HG02610 (cell line): ENCODE data around the gene CCDC83.

Source experiments
- ATAC-seq: cut with Tn5 transposase; IDR thresholded peaks from one replicate; pipeline ENCODE4 v1.9.1; 2021; ENCODE audit warnings: mild to moderate bottlenecking, moderate library complexity; ENCODE audit not compliant: unreplicated experiment

The CCDC83 gene

DNA sequence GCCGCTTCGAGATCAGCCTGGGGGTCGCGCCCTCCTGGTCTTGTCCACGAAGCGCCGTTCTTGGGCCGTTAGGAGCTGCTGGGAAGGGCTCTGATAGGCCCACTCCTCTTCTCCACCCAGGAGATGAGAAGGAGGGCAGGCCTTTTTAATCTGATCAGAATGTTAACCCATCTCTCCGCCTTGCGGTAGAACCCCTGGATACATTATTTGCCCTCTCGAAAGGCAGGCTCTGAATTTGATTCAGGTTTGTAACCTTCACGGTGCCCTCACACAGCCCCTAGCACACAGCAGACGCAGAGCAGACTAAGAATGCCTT, at the start of gene CCDC83:
CCDC83 (plus strand) TSS at position 43 of the 316 bp plus-strand sequence. CDS start 9,741 bp downstream, outside the sequence.
- no peak for ATAC-seq

DNA sequence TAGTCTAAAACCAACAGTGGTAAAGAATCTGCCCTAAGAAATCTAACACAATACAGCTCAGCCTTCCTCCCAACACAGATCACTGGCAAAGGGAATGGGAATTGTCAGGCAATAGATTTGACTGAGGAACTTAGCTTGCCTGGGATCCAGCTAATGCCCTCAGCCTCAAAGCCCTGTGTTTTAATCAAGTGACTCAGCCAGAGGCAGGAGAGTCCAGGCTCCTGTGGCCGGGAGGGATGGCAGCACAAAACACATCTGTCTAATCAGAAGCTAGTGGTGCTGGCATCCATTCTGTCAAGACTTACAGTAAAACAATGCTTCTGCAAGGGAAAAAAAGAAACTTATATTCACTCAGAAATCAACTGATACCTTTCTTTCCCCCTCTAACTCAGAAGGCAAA, 49.8 kb upstream of the CCDC83 start:
- ATAC-seq, result no peak

DNA sequence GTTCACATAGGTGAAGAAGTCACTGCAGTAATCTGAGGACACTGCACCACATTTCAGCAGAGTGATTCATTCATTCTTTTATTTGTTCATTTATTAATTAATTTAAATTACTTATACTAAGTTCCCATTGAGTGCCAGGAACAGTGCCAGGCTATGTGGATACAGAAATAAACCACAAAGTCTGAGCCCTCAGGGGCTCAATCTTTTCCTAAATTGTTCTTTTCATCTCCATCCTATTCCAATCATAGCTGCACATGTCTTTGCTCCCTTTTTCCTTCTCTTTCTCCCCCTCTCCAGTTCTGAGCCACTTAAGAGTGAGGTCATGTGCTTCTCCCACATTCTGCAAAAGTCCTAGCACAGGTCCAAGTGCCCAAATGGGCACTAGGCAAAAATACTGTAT, 49.2 kb upstream of the CCDC83 start:
- no peak for ATAC-seq

DNA sequence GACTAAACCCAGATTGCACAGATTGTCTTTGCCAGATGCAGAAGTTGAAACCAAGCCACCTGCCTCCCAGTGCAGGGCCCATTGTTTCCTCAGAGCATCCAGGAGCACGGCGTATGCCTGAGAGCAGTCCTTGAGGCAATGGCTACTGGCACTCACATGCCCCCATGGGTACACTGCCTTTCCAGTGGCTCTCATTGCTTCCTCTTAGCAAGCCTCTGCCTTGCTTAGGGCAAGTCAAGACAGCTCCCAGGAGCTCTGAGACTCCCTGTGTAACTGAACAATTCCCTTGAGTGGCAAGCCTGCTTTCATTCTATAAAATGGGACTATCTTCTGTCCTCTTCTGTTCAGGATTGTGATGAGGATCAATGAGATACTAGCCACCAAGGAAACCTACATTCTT, 48.3 kb upstream of the CCDC83 start:
- ATAC-seq, result no peak

DNA sequence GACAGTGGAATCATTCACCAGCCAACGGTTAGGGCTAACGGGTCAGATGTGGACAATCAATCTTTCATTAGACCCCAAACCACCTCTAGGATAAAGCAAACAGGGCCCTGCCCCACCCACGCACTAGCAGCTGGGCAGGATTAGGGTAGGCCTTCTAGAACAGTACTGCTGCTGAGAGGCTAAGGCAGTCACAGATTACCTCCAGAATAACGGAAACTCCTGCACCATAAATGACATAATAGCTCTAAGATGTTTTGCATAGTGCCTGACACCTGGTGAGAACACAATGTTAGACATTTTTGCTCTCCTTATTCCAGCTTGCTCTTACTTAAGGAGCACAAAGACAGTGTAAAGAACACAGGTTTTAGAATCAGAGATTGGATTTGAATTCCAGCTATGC, 46.0 kb upstream of the CCDC83 start:
- ATAC-seq, result peak; percentile 43

DNA sequence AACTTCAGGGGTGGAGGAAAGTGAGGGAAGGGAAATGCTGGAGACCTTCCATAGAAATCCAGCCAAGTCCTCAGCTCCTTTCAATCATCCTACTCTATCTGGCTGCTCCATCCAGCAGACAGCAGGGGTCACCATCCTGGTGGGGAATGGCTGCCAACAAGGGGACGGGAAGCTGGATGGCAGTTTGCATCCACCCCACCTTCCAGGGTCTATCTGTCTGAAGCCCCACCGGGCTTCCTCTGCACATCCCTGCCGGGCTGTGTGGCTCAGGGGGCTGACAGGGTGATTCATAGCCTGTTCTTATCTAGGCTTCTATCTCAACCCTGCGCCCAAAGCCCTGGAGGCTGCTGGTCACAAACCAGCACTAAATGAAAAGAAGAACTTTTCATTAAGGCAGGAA, 45.3 kb upstream of the CCDC83 start:
- ATAC-seq, result no peak

DNA sequence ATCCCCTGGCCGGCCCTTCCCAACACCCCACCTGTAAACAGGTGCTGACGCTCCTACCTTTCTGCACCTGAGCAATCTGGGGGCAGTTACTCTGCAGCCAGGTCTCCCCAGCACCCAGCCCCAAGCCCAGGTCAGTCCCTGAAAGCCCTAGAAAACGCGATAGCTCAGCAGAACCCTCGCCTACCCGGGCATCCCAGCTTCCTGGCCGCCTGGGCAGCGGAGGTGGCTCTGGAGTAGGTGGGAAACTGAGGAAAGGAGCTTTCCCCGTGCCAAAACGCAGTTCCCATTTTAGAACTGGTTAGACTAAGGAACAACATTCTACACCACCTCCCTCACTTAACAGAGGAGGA, 44.7 kb upstream of the CCDC83 start:
- ATAC-seq, result no peak

DNA sequence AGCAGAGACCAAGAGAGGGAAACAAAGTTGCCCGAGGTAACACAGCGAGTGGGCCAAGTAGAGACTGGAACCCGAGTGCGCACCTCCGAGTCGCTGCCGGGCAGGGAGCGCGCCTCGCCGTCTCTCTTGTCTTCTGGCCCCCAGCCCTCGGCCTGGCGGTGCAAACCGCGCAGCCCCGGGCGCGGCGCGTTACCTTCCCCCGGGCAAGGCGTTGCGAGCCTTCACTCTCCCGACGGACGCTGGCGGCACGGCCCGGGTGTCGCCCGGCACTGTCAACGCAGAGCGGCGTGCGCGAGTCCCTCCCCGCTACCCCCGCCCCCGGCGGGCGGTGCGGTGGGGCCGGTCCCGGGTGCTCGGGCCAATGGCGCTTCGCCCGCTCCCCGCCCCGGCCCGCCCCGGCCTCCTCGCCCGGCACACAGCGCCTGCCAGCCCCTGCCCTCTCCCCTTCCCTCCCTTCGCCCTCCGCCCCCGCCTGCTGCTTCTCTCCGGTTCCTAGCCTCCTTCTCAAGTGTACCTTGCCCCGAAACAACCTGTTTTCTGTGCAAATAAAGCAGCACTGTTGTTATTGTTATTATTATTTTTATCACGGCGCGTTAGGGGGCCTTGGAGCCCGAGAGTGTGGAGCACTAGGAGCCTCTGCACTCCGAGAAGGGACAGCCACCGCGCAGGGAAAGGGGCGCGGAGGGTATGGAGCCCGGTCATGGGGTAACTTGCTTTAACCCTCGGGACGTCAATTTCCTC, 44.1 kb upstream of the CCDC83 start, which contains the start of gene SYTL2:
SYTL2 (minus strand) TSS at position 271 of the 741 bp plus-strand sequence. CDS start 53,416 bp downstream, outside the sequence.
- ATAC-seq, result peak; percentile 80

DNA sequence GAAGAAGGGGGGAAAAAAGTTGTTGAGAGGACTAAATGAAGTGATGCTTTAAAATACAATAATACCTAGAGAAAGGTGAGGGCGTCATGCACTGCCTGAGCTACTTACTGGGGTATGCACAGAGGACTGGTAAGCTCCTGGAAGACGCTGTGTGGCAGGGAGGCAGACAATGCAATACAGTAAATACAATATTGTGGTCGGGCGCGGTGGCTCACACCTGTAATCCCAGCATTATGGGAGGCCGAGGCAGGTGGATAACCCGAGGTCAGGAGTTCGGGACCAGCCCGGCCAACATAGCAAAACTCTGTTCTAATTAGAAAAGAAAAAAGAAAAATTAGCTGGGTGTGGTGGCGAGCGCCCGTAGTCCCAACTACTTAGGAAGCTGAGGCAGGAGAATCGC, 43.6 kb upstream of the CCDC83 start:
- no peak for ATAC-seq

DNA sequence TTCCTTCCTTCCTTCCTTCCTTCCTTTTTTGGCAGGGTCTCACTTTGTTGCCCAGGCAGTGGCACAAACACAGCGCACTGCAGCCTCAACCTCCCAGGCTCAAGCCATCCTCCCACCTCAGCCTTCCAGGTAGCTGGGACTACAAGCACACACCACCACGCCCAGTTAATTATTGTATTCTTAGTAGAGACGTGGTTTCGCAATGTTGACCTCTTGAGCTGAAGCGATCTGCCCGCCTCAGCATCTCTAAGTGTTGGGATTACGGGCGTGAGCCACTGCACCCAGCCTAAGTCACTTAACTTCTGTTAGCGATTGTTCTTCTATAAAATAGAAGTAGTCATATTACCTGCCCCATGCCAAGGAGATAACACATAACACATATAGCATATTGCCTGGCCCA, 41.5 kb upstream of the CCDC83 start:
- no peak for ATAC-seq

DNA sequence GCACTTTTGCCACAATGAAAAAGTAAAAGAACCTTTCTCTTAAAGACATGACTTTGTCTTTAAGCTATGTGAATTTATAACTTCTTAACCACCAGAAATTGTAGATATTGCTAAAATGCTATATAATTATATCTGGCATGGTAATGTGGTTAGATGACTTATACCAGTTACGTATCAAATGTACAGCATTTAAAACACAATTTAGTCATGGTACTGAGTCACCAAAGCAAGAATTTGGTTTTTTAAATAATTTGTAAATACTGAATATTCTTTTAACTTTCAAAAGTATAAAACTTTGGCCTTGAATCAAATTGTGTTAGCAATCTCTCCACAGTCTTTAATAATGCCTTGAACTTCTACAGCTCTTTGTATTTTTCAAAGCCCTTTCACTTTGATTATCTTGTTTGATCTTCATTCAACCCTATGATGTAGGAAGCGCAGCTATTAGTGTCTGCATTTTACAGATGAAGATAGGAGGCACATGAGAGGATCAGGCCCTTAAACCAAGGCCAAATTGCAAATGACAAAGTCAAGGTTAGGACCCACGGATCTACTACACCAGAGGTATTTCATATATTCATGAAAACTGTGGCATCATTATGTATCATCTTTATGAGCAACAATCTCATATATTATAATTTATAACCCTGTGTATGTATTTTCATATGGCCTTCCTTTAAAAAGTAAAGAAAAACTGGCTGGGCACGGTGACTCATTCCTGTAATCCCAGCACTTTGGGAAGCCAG, 39.8 kb upstream of the CCDC83 start:
- ATAC-seq, result no peak

DNA sequence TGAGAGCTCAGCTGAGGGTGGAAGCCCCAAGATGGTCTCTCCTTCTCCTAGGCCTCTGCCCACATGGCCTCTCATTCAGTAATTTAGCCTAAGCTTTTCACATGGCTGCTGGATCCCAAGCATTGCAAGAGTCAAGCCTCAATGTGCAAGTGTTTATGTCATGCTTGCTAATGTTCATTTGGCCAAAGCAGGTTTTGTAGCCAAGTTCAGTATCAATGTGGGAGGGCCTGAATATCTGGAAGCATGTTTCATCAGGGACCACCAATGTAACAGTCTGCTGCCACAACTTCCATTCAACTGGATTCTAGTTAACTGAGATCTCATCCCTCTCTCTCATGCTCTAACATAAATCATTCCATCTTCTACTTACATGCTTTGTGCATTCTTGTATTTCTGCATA, 35.7 kb upstream of the CCDC83 start:
- ATAC-seq, result no peak

DNA sequence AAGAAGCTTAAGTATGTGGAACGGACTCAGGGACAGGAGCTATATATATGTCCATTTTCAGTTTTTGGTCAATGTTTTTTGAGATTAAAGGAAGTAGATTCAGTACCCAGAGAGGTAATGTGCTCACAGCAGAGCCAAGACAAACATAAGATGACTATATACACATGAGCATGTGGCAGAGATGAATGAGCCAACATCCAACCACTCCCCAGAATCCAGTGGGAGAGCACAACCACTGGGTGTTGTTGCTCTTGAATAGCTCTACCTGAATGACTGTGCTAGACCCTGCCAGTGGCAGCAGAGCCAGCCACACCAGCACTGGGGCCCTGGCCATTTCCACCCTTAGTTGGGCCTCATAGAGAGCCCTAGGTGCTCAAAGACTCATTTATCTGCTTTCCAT, 33.5 kb upstream of the CCDC83 start:
- ATAC-seq, result no peak

DNA sequence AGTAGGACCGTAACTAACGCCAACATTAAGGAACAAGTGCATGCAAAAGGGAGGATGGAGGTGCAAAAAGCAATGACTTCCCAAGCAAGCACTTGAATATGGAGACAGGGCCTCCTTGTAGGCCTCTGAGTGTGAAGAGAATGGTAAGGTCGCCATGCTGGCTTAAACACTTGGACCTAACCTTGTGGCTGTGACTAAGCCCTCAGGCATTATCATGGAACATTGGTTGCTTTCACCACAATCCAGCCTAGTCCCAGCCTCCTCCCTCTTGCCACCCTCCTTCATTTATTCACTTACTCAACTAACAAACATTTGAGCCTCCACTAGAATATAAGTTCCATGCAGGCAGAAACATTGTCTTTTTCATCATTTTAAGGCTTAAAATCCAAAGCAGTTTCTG, 32.4 kb upstream of the CCDC83 start:
- ATAC-seq, result no peak

DNA sequence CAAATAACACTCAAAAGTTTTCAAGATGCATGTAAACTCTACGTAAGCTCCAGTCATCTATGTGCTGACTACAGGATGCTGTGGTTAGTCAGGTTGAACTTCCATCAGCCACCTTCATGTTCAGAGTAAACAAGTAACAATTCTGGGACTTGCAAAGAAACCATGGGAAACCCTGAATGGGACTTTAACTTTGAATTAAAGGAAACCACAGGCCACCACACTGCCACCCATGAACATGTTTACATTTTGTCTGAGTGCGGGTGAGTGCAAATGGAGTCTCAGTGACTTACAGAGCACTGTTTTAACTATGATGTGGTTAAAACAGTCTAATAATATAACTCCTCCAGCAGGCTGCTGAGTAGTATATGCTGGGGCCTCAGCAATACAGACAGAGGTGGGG, 31.4 kb upstream of the CCDC83 start:
- ATAC-seq, result no peak

DNA sequence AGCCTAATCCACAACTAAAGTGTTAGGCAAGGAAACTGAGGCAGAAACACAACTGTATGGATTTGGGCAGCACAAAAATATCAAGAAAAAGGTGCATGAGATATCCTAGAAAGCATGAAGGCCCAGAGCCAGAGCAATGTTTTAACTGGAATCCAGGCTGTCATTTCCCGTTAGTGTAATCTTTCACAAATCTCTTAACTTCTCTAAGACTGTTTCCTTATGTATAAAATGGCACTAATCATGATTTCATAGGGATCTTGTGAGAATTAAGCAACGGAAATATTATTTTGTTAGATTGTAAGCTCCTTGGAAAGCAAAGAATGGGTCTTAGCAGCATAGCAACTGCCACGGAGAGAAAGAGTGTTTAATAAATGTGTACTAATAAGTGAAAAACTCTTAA, 29.6 kb upstream of the CCDC83 start:
- ATAC-seq, result no peak

DNA sequence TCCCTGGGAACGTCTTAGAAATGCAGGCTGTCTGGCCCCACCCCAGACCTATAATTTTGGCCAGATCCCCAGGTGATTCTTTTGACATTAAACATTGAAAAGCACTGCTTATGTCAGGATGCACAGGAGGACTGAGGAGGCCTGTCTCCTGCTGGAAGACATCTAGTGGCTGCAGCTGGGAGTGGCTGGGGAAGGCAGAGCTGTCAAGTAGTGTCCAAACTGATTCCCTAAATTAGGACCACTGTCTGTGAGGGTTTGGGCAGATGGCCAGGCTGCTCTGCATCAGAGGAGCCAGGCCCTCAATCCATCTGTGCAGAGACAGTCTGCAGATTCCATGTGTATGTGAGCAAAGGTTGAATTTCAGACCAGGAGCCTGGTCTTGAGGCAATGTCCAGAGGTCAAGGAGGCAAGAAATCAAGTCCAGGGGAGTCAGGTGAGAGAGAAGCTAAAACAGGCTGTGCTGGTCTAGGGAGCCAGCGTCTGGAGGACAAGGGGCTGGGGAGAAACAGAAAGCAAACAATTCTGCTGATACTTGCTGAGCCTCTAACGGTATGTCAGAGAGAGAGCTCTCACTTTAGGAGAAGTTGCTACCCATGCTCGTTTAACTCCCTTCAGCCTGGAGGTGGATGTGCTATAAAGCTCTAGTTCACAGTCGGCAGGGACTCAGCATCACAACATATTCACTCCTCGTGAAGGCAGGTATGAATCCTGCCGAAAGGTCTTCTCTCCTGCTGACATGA, 28.9 kb upstream of the CCDC83 start:
- ATAC-seq, result no peak

DNA sequence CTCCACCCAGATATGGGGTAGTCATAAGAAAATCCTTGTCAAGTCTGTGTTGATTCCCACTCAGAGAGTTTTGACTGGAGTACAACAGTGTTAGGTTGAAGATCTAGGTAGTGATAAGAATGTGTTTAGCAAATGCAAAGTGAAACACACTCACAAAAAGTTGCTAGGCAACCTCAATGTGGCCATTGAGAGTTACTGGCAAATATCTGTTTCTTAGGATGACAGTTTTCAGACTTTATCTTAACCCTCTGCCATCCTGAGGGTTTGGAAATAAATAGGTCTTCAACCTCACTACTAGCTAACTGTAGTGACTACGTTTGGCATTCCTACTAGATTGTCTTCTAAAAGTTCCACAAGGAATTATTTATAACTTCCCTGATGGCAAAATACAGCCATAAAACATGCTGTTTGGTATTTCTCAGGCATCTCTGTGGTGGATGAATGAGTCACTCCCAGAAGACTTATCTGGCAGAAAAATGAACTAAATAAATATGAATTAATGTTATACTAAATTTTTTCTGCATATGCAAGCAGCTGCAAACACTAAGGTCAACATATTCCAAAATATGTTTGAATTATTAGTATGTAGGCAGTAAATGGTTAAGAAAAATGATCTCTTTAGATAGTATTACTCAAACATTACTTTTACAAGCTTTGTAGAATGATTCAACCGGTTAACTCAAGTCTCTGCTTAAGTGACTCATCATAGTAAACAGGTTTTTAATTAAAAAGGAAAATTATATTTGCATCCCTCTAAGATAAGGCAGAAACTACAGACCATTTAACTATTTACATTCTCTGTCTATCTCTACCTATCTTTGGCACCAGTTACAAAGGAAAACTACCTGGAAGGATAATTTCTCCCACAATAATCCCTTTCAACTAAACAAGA, 27.2 kb upstream of the CCDC83 start:
- ATAC-seq, result no peak

DNA sequence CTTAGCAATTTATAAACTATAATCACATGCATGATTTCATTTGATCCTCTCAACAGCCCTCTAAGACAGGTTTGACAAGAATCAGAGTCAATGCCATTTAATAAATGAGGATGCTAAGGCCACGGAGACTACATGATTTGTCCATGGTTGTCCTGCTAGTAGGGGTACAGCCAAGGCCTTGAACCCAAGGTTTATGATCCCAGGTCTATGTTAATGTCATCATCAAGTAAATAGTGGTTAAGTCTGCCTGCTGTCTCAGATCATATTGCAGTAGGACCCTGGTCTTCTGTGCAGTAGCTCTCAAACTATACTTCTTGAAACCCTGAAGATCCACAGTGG, 26.6 kb upstream of the CCDC83 start:
- no peak for ATAC-seq

DNA sequence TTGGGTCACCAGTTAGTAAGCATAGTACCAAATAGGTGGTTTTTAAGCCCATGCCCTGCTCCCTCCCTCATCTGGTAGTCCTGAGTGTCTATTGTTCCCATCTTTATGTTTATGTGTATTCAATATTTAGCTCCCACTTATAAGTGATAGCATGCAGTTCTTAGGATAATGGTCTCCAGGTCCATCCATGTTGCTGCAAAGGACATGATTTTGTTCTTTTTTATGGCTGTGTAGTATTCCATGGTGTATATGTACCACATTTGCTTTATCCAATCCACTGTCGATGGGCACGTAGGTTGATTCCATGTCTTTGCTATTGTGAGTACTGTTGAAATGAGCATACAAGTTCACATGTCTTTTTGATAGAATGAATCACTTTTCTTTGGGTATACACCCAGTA, 26.0 kb upstream of the CCDC83 start:
- ATAC-seq, result no peak

DNA sequence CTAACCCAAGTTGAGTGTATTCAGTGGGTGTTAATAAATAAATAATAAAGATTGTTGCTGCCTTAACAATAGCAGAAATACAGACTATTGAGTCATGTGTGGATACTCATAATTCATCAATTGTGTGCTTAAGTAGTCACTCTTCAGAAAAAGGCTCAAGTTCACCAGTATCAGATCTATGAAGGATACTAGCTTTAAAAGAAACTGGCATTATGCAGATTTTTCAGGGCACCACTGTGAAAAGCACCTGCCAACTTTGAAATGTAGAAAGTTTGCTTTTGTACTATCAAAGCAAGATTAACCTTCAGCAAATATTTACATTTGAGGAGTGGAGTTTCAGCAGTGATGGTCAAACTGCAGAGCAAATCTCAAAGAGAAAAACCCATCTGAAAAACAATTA, 24.1 kb upstream of the CCDC83 start:
- no peak for ATAC-seq
